Gastroesophageal sphincter (tissue), 3 donors: ENCODE measurements around the gene SYK.

ENCODE experiments used
- EP300 ChIP-seq: sonication (generic); formaldehyde crosslinking; IDR thresholded peaks from one replicate; pipeline ENCODE4 v1.6.1; 2017; ENCODE audit warnings: antibody characterized with exemption, mild to moderate bottlenecking
- TF ChIP-seq, protein P1 (sequence below), 4 experiments: fragments of 200-600 bp in 2 of 4; fragments of 450-650 bp in 2 of 4; sonication (generic) in 1 of 4; IDR thresholded peaks; one replicate each; pipeline ENCODE4 v1.5.1; 2017 to 2019; ENCODE audit warnings: antibody characterized with exemption in 4 of 4, mild to moderate bottlenecking in 2 of 4, moderate library complexity in 2 of 4

GRCh38 chr9:90842996-90843395 lies 41.4 kb downstream of the SYK start:
- TF ChIP-seq EP300 = no peak
- TF ChIP-seq, protein P1, sequence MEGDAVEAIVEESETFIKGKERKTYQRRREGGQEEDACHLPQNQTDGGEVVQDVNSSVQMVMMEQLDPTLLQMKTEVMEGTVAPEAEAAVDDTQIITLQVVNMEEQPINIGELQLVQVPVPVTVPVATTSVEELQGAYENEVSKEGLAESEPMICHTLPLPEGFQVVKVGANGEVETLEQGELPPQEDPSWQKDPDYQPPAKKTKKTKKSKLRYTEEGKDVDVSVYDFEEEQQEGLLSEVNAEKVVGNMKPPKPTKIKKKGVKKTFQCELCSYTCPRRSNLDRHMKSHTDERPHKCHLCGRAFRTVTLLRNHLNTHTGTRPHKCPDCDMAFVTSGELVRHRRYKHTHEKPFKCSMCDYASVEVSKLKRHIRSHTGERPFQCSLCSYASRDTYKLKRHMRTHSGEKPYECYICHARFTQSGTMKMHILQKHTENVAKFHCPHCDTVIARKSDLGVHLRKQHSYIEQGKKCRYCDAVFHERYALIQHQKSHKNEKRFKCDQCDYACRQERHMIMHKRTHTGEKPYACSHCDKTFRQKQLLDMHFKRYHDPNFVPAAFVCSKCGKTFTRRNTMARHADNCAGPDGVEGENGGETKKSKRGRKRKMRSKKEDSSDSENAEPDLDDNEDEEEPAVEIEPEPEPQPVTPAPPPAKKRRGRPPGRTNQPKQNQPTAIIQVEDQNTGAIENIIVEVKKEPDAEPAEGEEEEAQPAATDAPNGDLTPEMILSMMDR (IDR thresholded peaks at IDR 0.05) = no peak
